H9 (cell line): Measurements from ENCODE around the gene RPGRIP1L. TPM values are rescaled to one million over a fixed set of nuclear protein-coding genes. Genes with fewer than 3 reads are reported as not detected.

Experiments used
- DNase-seq: peaks from one replicate; pipeline ENCODE4 v3.0.0-alpha.2; 2017
- H2AFZ ChIP-seq: one replicate; pipeline ENCODE4 v1.6.1; 2013; ENCODE audit warnings: mild to moderate bottlenecking, low read length, control low read depth, moderate library complexity
- H2AK5ac ChIP-seq: 2 replicates; pipeline ENCODE4 v1.6.1; 2013; ENCODE audit warnings: low read length, control low read depth, mixed read lengths; ENCODE audit not compliant: insufficient read length
- H2BK120ac ChIP-seq: one replicate; pipeline ENCODE4 v1.6.1; 2013; ENCODE audit warnings: low read depth, mild to moderate bottlenecking, low read length, control low read depth, inconsistent platforms; ENCODE audit not compliant: poor library complexity, severe bottlenecking
- H2BK12ac ChIP-seq: 2 replicates; pipeline ENCODE4 v1.6.1; 2013; ENCODE audit warnings: low read length, control low read depth, mixed read lengths, low read depth; ENCODE audit not compliant: insufficient read length
- H2BK15ac ChIP-seq: 2 replicates; pipeline ENCODE4 v1.6.1; 2013; ENCODE audit warnings: low read depth, low read length, control low read depth
- H2BK20ac ChIP-seq: one replicate; pipeline ENCODE4 v1.6.1; 2013; ENCODE audit warnings: low read depth, mild to moderate bottlenecking, low read length, control low read depth, inconsistent platforms; ENCODE audit not compliant: poor library complexity, severe bottlenecking
- H2BK5ac ChIP-seq: 2 replicates; pipeline ENCODE4 v1.6.1; 2013; ENCODE audit warnings: low read length, control low read depth, mixed read lengths; ENCODE audit not compliant: insufficient read length
- H3K14ac ChIP-seq: 2 replicates; pipeline ENCODE4 v1.6.1; 2013; ENCODE audit warnings: low read length, control low read depth; ENCODE audit not compliant: insufficient read depth
- H3K18ac ChIP-seq: 2 replicates; pipeline ENCODE4 v1.6.1; 2013; ENCODE audit warnings: low read depth, mild to moderate bottlenecking, mixed read lengths, low read length, control low read depth; ENCODE audit not compliant: insufficient read length
- H3K23ac ChIP-seq: 2 replicates; pipeline ENCODE4 v1.6.1; 2013; ENCODE audit warnings: low read length, control low read depth, mixed read lengths, low read depth; ENCODE audit not compliant: insufficient read length
- H3K23me2 ChIP-seq: 2 replicates; pipeline ENCODE4 v1.6.1; 2013; ENCODE audit warnings: low read depth, mild to moderate bottlenecking, mixed read lengths, low read length, control low read depth; ENCODE audit not compliant: insufficient read length, poor library complexity, severe bottlenecking
- H3K27ac ChIP-seq: 2 replicates; pipeline ENCODE4 v1.5.1; 2013; ENCODE audit warnings: low read length, control low read depth, mixed read lengths, low read depth; ENCODE audit not compliant: insufficient read length
- H3K27me3 ChIP-seq: 2 replicates; pipeline ENCODE4 v1.6.1; 2013; ENCODE audit warnings: low read length, control low read depth, inconsistent platforms; ENCODE audit not compliant: insufficient read depth
- H3K4ac ChIP-seq: 2 replicates; pipeline ENCODE4 v1.6.1; 2013; ENCODE audit warnings: low read depth, mild to moderate bottlenecking, control low read depth, inconsistent platforms, low read length, moderate library complexity
- H3K4me1 ChIP-seq: 2 replicates; pipeline ENCODE4 v1.6.1; 2013; ENCODE audit warnings: low read length, control low read depth, inconsistent platforms; ENCODE audit not compliant: insufficient read depth
- H3K4me2 ChIP-seq: 2 replicates; pipeline ENCODE4 v1.6.1; 2013; ENCODE audit warnings: low read length, control low read depth, mixed read lengths; ENCODE audit not compliant: insufficient read length, insufficient read depth
- H3K56ac ChIP-seq: 2 replicates; pipeline ENCODE4 v1.6.1; 2013; ENCODE audit warnings: low read depth, mild to moderate bottlenecking, mixed read lengths, low read length, control low read depth; ENCODE audit not compliant: insufficient read length
- H3K79me1 ChIP-seq: 2 replicates; pipeline ENCODE4 v1.6.1; 2013; ENCODE audit warnings: low read depth, mild to moderate bottlenecking, moderate library complexity, low read length, control low read depth, inconsistent platforms; ENCODE audit not compliant: insufficient read depth, poor library complexity, severe bottlenecking
- H3K79me2 ChIP-seq: 2 replicates; pipeline ENCODE4 v1.6.1; 2013; ENCODE audit warnings: low read length, control low read depth, inconsistent platforms; ENCODE audit not compliant: insufficient read depth
- H3K9ac ChIP-seq: 2 replicates; pipeline ENCODE4 v1.6.1; 2013; ENCODE audit warnings: low read length, control low read depth, mixed read lengths; ENCODE audit not compliant: insufficient read length; ENCODE audit errors: extremely low read depth
- H3K9me3 ChIP-seq: one replicate; pipeline ENCODE4 v1.6.1; 2013; ENCODE audit warnings: low read depth, low read length, inconsistent platforms; ENCODE audit not compliant: control insufficient read depth
- H3T11ph ChIP-seq: one replicate; pipeline ENCODE4 v1.6.1; 2013; ENCODE audit warnings: mild to moderate bottlenecking, low read length, control low read depth, inconsistent platforms
- H4K20me1 ChIP-seq: one replicate; pipeline ENCODE4 v1.6.1; 2013; ENCODE audit not compliant: control insufficient read depth, insufficient read length, insufficient read depth
- H4K5ac ChIP-seq: 2 replicates; pipeline ENCODE4 v1.6.1; 2013; ENCODE audit warnings: low read depth, mild to moderate bottlenecking, mixed read lengths, low read length, control low read depth; ENCODE audit not compliant: insufficient read length
- H4K8ac ChIP-seq: replicated peaks from 2 replicates; pipeline ENCODE4 v1.6.1; 2013; ENCODE audit warnings: low read length, control low read depth, mixed read lengths, low read depth; ENCODE audit not compliant: insufficient read length
- H4K91ac ChIP-seq: 2 replicates; pipeline ENCODE4 v1.6.1; 2013; ENCODE audit warnings: low read depth, mild to moderate bottlenecking, moderate library complexity, mixed read lengths, low read length, control low read depth; ENCODE audit not compliant: insufficient read length
- H3K27ac Mint-ChIP-seq, 3 experiments: 2 replicates in 2 of 3; 3 replicates in 1 of 3; pipeline ENCODE4 v1.8.0; 2020 to 2021; ENCODE audit warnings: mixed read lengths in 3 of 3, mild to moderate bottlenecking in 1 of 3, moderate library complexity in 1 of 3
- H3K27me3 Mint-ChIP-seq: 2 replicates; pipeline ENCODE4 v1.8.0; 2021; ENCODE audit warnings: low read depth, mild to moderate bottlenecking, moderate library complexity, mixed read lengths
- H3K36me3 Mint-ChIP-seq, 3 experiments: 2 replicates in 2 of 3; 3 replicates in 1 of 3; pipeline ENCODE4 v1.8.0; 2020 to 2021; ENCODE audit warnings: low read depth in 3 of 3, mixed read lengths in 3 of 3; ENCODE audit not compliant: insufficient read depth in 1 of 3
- H3K4me1 Mint-ChIP-seq, 2 experiments: 2 replicates each; pipeline ENCODE4 v1.8.0; 2020; ENCODE audit warnings: mixed read lengths in 2 of 2
- H3K4me3 Mint-ChIP-seq, 2 experiments: 2 replicates in 1 of 2; 3 replicates in 1 of 2; pipeline ENCODE4 v1.8.0; 2020 to 2021; ENCODE audit warnings: mild to moderate bottlenecking in 2 of 2, mixed read lengths in 2 of 2, moderate library complexity in 1 of 2
- H3K9me3 Mint-ChIP-seq, 2 experiments: 2 replicates in 1 of 2; 3 replicates in 1 of 2; pipeline ENCODE4 v1.8.0; 2020; ENCODE audit warnings: mild to moderate bottlenecking in 2 of 2, mixed read lengths in 2 of 2, moderate library complexity in 1 of 2
- WGBS: extraction: QIAGEN DNeasy Blood & Tissue Kit; methylation state at CpG from one replicate; pipeline ENCODE4 v1.1.7; 2013; ENCODE audit warnings: missing lambda C conversion rate, low lambda C conversion rate, mixed read lengths; ENCODE audit not compliant: insufficient read length; ENCODE audit errors: extremely low coverage; 5-methylcytosine and 5-hydroxymethylcytosine counted together
- total RNA-seq: library from RNA; stranded (reverse); gene quantifications from 2 replicates; pipeline ENCODE4 v1.2.1, GENCODE V29; 2021
- TF ChIP-seq, protein P1 (sequence below): fragments of 200-600 bp; sonication (generic); conservative IDR thresholded peaks from 3 replicates; pipeline ENCODE4 v1.8.0; 2021; ENCODE audit warnings: antibody characterized with exemption, mild to moderate bottlenecking

Gene RPGRIP1L
- total RNA-seq, 1 experiment from 2014 or later, result 11.7 TPM

DNA sequence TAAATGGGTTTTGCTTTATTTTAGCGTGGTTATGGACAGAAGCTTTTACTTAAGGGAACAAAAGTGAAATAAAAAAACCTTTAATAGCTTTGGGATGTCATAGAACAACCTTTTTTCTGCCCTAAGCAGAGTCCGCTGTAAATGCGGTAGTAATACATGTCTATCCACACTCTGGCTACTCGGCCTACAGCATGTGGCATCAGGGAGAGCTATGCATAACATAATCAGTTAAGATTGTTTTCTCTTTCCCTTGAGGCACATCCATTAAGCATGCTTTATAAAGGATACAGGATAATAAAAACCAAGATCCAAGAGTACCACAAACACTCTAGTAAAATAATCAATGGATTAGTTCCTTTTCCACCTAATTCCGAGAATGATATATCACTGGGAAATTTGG is 10.3 kb downstream of the RPGRIP1L start:
- no peak overlapping the region for H4K91ac ChIP-seq
- H3K4me2 ChIP-seq, result no peak overlapping the region
- H2BK120ac ChIP-seq, result no peak overlapping the region
- Mint-ChIP-seq H3K4me1 (no peaks in the 10 kb centered on the region), H3K27me3 (no peaks in the 10 kb centered on the region), H3K36me3 (peaks cover 14 to 27% (median 23%) of the 10 kb centered on the region in 3 experiments), H3K4me3 (no peak overlapping the region), H3K9me3 (peaks cover 8 to 14% of the 10 kb centered on the region in 2 experiments; a peak in 4 of 5 replicates), H3K27ac (0 out of 7 replicates have a peak overlapping the region, but pooled peaks of 1 of the 3 experiments have one; percentile 35)
- H2BK15ac ChIP-seq, result no peak overlapping the region
- no peak for DNase-seq
- WGBS, result no CpG with 5 or more reads among the region's 5 CpGs
- no peaks in the 10 kb centered on the region for H3K9me3 ChIP-seq
- H3K56ac ChIP-seq, result no peak overlapping the region
- H3K4ac ChIP-seq, result no peak overlapping the region
- H3K23ac ChIP-seq, result no peak overlapping the region
- no peak overlapping the region for H3K9ac ChIP-seq
- no peaks in the 10 kb centered on the region for H4K20me1 ChIP-seq
- no peak overlapping the region for H2BK20ac ChIP-seq
- no peak overlapping the region for H2BK5ac ChIP-seq
- H3K4me1 ChIP-seq, result no peaks in the 10 kb centered on the region
- no peak overlapping the region for H3T11ph ChIP-seq
- H3K18ac ChIP-seq, result no peak overlapping the region
- H3K79me2 ChIP-seq, result no peaks in the 10 kb centered on the region
- no peak overlapping the region for H2BK12ac ChIP-seq
- no peaks in the 10 kb centered on the region for H3K27me3 ChIP-seq
- TF ChIP-seq, protein P1, sequence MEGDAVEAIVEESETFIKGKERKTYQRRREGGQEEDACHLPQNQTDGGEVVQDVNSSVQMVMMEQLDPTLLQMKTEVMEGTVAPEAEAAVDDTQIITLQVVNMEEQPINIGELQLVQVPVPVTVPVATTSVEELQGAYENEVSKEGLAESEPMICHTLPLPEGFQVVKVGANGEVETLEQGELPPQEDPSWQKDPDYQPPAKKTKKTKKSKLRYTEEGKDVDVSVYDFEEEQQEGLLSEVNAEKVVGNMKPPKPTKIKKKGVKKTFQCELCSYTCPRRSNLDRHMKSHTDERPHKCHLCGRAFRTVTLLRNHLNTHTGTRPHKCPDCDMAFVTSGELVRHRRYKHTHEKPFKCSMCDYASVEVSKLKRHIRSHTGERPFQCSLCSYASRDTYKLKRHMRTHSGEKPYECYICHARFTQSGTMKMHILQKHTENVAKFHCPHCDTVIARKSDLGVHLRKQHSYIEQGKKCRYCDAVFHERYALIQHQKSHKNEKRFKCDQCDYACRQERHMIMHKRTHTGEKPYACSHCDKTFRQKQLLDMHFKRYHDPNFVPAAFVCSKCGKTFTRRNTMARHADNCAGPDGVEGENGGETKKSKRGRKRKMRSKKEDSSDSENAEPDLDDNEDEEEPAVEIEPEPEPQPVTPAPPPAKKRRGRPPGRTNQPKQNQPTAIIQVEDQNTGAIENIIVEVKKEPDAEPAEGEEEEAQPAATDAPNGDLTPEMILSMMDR, result no peak
- no peaks in the 10 kb centered on the region for H3K23me2 ChIP-seq
- no peak overlapping the region for H4K8ac ChIP-seq
- H2AFZ ChIP-seq, result no peak overlapping the region
- no peak overlapping the region for H3K14ac ChIP-seq
- H4K5ac ChIP-seq, result no peak overlapping the region
- H2AK5ac ChIP-seq, result no peak overlapping the region
- no peak overlapping the region for H3K27ac ChIP-seq
- no peaks in the 10 kb centered on the region for H3K79me1 ChIP-seq
